Measurements from ENCODE around the gene CACNA2D3.
A peak's percentile ranks its signal among the peaks of the same experiment; 100 is the strongest.

Gene CACNA2D3

DNA sequence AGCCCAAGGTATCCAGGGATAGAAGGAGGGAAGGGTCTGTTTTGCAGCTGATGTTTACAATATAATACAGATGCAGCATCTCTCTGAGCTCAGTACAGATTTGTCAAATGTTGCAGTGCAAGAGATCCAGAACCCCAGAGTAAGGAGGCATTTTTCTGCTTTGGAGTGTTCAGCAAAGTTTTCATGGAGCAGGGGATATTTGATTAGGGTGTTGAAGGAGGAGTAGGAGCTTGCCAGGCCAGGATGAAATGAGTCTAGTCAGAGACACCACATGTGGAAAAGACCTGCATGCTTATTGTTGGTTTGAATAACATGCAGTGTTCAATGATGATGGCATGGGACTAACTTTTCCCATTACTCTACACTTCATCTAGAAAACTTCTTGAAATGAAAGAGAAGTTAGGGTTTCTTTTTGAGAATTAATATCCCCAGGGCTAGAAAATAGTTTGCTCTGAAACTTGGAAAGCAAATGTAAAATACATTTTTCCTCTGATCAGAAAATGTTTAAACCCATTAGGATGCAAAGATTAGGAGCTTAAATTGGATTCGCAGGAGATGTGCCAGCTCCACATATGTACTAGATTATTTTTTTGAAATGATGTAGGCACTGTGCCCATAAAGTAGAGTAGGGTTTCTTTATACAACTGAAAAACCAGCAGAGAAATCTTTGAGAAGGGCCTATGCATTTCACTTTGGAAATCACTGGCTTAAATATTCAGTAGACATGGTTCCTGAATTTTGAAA, 243.8 kb downstream of the CACNA2D3 start:
- no peak for DNase-seq

DNA sequence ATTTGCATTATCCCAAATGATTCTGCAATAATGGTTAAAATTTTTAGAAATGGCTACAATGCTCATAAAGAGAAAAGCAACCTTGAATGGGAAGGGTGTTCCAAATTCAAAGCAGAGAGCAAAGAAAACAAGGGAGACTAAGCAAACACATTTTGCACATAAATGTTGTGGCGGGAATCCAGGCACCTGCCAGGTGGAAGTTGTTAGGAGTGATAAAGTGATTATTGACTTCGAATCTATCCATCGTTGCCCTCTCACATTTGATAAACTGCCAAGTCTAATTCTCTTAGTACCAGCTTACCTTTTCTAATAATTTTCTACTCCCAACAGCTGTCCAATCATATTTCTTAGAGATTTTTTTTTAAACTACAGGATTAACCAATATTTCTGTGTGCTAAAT, 244.5 kb downstream of the CACNA2D3 start:
- no peak for DNase-seq

DNA sequence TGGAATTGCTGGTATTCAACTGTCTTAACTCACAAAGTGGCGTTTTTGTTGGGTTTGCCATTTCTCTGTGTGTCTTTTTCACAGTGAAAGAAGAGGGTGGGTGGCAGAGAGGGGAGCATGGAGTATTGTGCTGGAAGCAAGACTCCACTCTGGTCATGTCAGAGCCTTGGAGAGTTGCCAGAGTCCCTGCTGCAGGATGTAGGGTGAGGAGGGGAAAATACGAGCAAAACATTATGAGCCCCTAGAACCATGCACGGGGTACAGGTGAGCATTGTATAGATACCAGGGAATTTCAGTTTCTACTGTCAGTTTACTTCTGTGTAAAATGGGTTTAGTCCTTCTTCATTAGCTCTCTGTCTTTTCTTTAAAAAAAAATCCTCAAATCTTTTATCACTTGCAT, 249.9 kb downstream of the CACNA2D3 start:
- DNase-seq = no peak

DNA sequence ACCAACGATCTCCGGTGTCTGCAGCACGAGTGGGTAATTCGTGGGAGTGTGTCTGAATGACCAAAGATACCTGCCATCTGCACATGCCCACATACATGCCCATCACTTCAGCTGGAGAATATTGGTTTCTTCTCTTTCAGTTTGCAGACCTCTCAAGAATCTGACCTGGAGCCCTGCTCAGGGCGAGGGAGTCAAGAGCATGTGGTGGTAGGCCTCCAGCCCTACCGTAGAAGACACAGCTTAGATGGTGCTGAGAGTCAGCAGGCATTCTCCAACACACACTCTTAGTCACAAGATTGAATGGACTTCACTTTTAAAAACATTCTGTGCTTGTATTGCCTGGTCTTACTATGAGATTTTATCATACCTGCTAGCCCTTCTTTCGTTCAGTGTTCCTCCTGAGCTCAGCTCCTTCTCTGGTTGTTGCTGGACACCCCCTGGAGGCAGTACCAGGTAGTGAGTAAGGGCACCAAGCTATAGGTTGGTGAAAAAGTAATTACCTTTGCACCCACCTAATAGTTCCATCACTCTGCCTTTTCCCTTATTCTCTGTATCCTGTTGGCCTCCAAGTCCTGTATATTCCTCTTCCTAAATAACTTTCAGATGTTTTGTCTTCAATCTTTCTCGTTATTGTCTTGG, 252.0 kb downstream of the CACNA2D3 start:
- DNase-seq = no peak

DNA sequence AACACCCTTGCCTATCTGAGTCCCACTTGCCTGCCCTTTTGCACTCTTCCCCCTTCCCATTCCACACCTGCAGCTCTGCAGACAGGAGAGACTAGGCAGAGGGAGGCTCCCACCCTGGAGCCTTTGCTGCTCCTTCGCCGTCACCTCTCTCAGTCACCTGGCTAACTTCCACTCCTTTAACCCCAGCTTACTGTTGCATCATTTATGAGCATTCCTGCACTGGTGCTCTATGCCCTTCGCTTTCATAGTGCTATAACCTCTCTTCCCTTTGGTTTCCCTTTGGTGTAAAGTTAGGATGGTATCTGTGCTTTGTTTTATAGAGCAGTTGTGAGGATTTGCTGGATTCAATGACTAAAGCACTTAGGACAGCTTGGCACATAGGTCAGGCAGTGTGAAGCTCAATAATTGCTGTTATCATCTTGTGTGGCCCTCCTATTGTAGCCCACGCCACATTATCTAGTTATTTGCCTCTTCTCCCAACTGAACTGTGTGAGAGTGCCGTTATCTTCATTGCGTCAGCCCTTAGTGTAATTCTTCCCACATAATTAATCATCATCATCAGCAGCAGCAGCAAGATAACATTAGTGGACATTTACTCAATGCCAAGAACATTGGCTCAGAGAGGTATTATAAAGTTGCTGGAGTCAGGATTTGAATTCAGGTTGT, 253.9 kb downstream of the CACNA2D3 start:
- no peak for DNase-seq

DNA sequence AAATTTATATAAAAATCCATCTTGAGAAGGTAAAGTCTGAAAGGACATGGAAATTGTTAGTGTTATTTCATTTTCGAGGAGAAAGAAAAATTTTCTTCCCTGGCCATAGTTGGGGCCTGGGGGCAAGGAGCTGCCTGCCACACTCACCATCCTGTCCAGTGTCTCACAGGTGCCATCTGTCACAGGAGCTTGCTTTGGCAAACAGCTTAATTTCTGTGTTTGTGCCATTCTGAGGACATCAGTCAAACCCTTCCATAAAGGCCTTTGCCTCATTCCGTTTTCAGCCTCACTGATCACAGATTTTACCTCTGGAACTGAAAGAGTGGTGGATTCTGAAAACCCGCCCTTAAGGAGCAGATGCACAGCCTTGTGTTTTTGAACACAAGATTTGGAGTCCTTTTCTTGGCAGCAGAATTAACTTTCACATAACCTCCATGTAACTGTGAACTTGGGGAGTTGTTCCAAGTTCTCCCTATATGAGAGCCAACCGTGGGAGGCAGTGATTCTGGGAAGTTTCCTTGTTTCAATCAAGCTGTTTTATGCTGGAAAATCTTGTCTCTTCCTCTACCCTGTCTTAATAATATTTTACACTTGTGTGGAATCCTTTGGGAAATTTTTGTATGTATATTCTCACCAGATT, 254.7 kb downstream of the CACNA2D3 start:
- no peak for DNase-seq

DNA sequence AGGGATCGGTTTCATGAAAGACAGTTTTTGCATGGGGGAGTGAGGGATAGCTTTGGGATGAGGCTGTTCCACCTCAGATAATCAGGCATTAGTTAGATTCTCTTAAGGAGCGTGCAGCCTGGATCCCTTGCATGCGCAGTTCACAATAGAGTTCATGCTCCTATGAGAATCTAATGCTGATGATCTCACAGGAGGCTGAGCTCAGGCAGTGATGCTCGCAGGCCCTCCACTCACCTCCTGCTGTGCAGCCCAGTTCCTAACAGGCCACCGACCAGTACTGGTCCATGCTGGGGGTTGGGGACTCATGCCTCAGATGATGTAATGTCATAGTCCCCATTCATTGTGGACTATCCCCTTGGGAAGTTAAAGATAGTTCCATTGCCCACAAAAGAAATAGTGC, 255.8 kb downstream of the CACNA2D3 start:
- no peak for DNase-seq

DNA sequence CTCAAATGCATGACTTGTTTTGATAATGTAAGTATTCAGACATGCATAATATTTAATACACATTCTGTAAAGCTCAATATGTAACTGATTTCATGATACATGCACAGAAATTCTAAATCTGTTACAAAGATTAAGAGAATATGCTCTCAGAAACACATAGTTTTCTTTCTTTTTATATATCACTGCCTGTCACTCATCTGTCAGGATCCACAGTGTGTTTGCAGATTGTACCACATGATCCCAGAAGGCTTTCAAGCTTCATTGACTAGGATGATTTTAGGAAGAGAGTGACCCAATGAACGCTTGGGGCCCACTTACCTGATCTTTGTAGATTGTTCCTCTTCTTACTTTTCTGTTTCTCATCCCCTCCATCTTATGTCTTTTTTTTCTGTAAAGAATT, 261.9 kb downstream of the CACNA2D3 start:
- no peak for DNase-seq

DNA sequence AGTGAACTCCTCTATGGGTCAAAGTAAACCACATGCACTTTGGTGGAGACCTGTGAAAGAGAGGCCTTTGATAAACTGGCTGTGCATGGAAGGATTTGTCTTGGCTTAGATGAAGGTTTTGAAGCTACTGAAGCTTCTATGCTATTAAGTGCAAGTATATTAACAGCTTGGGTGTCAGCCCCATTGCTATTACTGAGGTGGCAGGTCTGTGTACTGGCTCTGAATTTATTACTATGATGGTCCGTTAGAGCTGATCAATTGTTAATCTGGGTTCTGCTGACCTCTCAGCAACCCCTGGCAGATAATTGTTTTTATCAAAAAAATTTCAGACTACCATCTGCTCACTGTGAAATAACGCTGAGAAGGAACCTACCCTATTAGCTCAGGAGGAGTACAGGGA, 268.2 kb downstream of the CACNA2D3 start:
- DNase-seq = no peak

DNA sequence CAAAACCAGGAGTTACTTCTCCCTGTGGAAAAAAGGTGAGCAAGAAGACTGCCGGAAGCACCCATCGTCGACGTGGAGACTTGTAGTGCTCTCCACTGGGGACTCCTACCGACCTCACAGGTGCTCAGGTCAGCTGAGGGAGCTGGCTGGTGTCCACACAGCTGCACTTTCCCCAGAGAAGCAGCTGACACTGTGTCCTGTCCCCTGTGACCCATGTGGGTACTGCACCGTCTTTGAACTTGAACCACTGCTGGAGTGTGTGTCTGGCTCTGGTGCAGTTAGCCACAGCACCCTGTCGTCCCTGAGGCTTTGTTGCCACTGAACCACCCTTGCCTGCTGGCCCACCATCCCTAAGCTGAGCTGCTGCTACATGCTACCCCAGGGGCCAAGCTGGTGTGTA, 270.8 kb downstream of the CACNA2D3 start:
- DNase-seq = no peak

DNA sequence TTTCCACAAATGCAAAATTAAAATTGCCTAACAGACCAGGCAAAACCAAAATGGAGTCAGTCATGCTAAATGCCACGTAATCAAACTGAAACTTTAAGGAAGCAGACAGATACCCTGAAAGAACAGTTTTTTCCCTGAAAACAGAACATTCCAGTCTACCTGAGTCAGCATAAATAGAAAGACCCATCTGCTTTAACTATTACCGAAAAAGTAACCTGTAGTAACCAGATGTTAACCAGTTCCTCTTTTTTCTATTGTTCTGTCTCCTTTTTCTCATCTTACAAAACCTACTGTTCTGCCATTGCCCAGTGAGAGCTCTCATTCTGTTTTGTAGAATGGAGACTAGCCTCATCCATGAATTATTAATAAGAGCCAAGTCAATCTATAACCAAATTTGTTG, 286.0 kb downstream of the CACNA2D3 start:
- no peak for DNase-seq

DNA sequence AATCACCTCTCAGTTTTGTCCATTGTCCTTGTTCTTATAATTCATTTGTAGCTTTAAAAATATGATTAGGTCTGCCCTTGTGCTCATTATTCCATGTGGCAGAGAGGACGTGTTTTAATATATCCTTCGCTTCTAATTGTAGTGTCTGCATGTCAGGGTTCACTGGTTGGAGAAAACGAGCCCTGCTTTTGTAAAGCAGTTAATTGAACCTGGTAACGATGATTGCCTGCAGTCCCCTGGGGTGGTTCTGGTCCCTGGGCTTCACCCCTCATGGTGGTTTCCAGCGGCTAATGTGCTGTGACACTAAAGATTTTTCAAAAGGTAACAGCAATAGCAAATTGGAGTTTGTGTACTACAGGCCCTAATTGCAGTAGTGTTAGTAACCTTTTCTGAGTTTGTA, 299.6 kb downstream of the CACNA2D3 start:
- DNase-seq = no peak

DNA sequence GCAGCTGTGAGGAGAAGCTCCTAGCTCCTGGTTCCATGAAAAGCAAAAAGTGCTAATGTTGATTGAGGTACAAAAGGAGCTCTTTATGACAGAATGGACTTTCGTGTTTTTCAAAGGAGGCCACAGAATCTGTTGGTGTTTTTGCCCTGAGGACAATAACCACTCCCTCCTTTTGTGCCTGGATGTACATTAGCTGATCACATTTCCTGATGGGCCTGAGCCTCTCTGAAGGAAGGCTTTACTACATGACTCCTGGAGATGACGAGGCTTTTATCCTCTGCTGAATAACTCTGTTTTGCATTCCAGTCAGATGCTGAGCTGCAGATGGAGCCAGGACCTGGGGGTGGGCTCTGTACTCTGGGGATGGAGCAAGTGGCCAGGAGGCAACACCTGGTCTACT, 301.9 kb downstream of the CACNA2D3 start:
- no peak for DNase-seq

DNA sequence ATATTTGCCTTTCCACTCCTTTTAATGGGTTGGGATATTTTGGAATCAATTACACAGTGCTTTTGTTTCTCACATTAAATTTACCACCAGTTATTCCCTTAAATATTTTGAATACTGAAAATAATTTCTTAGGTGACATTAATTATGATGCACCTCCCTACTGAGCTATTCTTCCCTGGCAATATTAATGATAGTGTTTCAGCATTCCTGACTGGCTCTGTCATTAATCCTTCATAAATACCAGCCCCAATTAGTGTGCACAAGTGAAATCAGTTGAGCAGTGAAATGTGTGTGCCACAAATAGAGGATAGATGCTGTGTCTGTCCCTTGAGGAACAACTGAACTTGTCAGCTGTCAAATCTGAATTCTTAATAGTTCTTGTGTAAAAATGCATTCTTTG, 304.0 kb downstream of the CACNA2D3 start:
- no peak for DNase-seq

DNA sequence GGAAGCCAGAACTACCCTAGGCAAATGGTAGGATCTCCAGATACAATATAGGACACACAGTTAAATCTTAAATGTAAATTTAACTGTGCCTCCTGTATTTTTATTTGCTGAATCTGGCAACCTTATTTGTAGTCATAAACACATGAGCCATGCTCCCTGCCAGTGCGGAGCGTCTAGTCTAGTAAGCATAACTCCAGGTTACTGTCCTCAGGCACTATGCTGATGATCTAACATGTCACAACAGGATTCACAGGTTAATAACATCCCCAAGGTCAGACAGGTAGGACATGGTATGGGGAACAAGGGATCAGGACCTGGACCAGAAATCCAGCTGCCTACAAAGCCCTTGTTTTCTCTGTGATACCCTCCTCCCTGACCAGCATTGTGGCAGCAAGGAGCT, 305.1 kb downstream of the CACNA2D3 start:
- no peak for DNase-seq

DNA sequence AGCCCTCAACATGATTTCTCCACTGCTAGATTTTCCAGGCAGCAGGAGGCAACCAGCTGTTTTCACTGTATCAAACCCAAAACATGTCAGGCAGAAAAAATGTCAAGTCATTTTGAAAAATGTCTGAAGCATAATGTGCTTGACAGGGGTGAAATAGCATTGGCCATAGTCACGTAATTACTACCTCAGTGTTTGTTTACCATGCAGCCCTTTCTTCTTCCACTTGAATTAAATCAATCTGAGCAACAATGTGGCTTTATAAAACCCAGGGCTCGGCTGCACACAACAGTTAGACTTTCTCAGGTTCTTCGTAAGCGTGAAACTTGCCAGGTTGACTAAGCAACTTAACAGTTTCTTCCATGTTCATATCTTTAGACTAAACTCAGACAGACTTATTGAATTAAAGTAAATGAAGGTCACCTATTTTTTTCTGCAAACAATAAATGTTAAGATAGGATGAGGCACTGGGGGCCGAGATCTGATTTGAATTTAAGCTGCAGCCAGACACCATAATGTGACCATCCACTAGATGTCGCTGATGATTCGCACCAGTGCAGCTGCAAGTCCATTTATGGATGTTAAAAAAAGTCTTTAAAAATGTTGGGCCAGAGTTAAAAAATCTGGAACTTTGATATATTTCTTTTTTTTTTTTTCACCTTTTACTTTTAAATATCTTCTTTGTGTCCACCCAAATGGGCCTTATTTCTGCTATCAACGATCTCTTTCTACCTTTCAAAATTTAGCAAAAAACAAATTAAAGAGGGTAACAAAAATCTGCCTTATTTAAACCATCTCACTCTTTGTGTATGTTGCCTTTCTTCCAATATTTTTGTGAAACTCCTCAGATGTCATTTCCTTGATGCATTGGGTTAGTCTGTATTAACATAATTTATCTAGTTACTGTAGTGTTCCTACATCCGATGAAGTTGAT, 305.9 kb downstream of the CACNA2D3 start:
- peak in 32 of 51 donors; percentile 1 to 70 (median 22) for DNase-seq

DNA sequence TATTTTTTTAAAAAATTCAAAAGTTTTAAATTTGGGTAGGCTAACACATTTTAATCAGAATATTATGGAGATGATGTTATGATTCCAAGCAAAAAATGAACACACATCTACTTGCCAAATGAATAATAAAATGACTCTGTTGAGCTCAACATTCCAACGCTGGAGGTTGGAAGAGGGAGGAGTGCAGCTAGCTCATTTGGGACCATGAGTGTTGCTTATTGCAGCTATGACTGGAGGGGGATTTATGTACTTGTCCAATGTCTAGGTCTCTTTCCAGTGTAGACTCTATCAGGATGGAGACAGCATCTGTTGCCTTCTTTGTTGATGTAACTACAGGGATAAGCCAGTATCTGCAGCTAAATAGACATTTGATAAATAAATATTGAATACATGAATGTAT, 310.6 kb downstream of the CACNA2D3 start:
- no peak for DNase-seq

DNA sequence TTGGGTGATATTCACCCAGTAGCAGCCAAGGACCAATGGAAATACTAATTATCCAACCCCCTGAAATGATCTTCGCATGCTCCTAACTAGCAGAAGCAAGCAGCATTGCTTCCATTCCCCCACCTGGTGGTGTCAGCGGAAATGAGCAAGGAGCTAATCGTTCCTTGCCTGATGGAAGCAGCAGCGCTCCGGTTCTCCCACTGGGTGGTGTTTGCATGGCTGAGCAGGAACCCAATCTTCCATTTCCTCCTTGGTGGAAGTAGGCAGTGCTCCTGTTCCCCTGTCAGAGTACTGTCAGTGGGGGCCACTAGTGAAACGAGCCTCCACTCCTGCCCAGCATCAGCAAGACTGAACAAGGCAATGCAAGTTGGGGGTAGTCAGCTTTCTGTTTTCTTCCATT, 311.5 kb downstream of the CACNA2D3 start:
- DNase-seq = no peak

DNA sequence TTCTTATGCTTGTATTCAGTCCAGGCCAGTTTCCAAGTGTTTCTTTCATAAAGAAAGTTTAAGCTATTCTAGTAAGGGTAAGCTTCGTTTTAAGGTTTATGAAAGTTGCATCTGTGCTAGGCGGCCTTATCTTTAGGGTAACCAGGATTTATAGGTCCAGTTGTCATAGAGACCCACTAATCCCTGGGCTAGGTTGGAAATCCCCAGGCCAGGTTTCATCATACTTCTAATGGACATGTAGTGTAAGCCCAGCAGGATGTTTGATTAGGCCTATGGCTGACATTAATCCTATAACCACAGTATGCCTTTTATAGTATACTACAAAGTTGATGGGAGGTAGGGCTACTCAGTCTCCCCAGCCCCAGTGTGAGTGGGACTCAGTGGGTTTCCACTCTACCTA, 312.4 kb downstream of the CACNA2D3 start:
- no peak for DNase-seq

DNA sequence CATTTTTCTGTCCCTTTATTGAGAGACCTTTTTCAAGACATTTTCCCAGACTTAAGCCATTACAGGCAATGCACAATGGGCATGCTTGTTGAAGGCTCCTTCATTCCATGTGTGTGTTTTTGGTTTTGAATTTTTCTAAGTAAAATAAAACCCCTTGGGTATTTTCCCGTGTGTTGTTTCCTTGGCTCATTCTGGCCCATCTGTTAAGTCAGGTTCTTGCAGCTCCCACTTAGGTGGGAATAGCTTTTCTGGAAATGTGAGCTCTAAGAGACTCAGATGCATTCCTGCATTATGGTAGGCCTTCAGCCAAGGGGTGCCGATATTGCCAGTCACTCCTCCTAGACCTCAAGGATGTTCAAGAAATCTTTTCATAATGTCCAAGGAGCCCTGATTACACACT, 314.9 kb downstream of the CACNA2D3 start:
- no peak for DNase-seq

DNA sequence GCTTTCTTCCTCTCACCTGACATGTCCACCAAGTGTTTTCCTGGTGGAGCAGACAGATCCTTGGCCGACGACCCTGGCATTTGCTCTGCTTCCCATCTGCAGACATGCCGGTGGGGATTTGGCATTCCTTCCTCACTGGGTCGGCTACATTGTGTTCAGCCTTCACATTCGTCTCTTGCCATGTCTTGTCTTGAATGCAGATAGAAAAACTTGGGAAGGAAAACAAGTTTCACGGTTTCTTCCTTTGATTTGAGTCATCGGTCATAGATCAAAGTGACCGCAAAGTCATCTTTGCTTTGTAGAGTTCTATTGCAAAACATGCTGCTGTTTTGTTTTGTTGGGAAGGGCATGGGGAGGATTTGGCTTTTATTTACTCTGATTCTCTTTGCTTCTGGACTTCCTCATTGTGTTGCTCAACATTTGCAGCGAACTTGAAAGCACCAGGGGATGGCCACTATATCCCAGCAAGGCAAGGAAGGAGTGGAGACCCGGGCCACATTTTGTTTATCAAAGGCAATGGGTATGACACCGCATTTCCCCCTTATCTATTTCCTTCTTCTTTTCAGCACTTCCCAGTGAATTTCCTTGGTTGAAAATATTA, 321.3 kb downstream of the CACNA2D3 start:
- DNase-seq = no peak
